GM10847 (cell line): Measurements from ENCODE around the gene TMEM61.

ENCODE experiments used
- POLR2A ChIP-seq: IDR thresholded peaks from 2 replicates; pipeline ENCODE4 v1.6.1; 2011; ENCODE audit not compliant: insufficient read length; ENCODE audit errors: extremely low read depth

TMEM61 gene

GRCh38 chr1:54977533-54978297 lies 2.7 kb upstream of the TMEM61 start:
- no peak for TF ChIP-seq POLR2A

- TF ChIP-seq POLR2A, result no peak
These were observed 1.7 kb upstream of the TMEM61 start for GRCh38 chr1:54978528-54979326.

GRCh38 chr1:54979327-54979891 lies 1.0 kb upstream of the TMEM61 start:
- no peak for TF ChIP-seq POLR2A

GRCh38 chr1:54980046-54980527 lies 341 bp upstream of the TMEM61 start:
- TF ChIP-seq POLR2A, result no peak

- no peak for TF ChIP-seq POLR2A
These were observed 1.0 kb downstream of the TMEM61 start for GRCh38 chr1:54981466-54981865.

- no peak for TF ChIP-seq POLR2A
These were observed 2.3 kb downstream of the TMEM61 start for GRCh38 chr1:54982739-54983138.

- TF ChIP-seq POLR2A, result no peak
These were observed 3.9 kb downstream of the TMEM61 start for GRCh38 chr1:54984131-54984842.

- TF ChIP-seq POLR2A, result no peak
These were observed 5.1 kb downstream of the TMEM61 start for GRCh38 chr1:54985556-54985955.

- TF ChIP-seq POLR2A, result no peak
These were observed 5.6 kb downstream of the TMEM61 start for GRCh38 chr1:54986025-54986424.

GRCh38 chr1:54986533-54986932 lies 6.1 kb downstream of the TMEM61 start:
- TF ChIP-seq POLR2A, result no peak

- TF ChIP-seq POLR2A, result no peak
These were observed 7.0 kb downstream of the TMEM61 start for GRCh38 chr1:54987427-54987826.

- TF ChIP-seq POLR2A, result no peak
These were observed 7.7 kb downstream of the TMEM61 start for GRCh38 chr1:54987919-54988705.

- no peak for TF ChIP-seq POLR2A
These were observed 8.5 kb downstream of the TMEM61 start for GRCh38 chr1:54988975-54989374.

GRCh38 chr1:54989473-54989872 lies 9.0 kb downstream of the TMEM61 start:
- no peak for TF ChIP-seq POLR2A
